ENCODE results near the gene HPX. TPM values are rescaled to one million over a fixed set of nuclear protein-coding genes. Genes with fewer than 3 reads are reported as not detected.

HPX gene
- total and polyA plus RNA-seq, 11 donors, result 0.17 to 1.5 (median 0.37) TPM; not detected in 5

GRCh38 chr11:6458352-6459098, 17.7 kb upstream of the HPX start:
- Histone ChIP-seq H3K4me3 (no peak overlapping the region), H3K27ac (no peak overlapping the region), H3K36me3 (peaks cover 0 to 97% (median 82%) of the 10 kb centered on the region in 9 donors), H3K9me3 (no peaks in the 10 kb centered on the region), H3K27me3 (no peaks in the 10 kb centered on the region), H3K4me1 (no peaks in the 10 kb centered on the region)
- DNase-seq (no peak), ATAC-seq (no peak)
- WGBS, 4 donors, result 86 to 92% (median 89%) methylated on average over 2 of the region's 2 CpGs
- intact Hi-C loops (cut with DNase I), result no loop called here
- TF ChIP-seq CTCF (IDR thresholded peaks at IDR 0.05), result no peak
- no peak for TF ChIP-seq POLR2A (IDR thresholded peaks at IDR 0.05)

- no peaks in the 10 kb centered on the region for H3K4me1 ChIP-seq
- no peak overlapping the region for H3K27ac ChIP-seq
- 93 to 96% (median 95%) methylated on average over 17 to 26 of the region's 26 CpGs for WGBS, 4 donors
- H3K4me3 ChIP-seq, result no peak overlapping the region
- ATAC-seq (peak in 1 of 4 donors; percentile 18), DNase-seq (no peak)
- TF ChIP-seq POLR2A (IDR thresholded peaks at IDR 0.05), result no peak
- TF ChIP-seq CTCF (IDR thresholded peaks at IDR 0.05), result no peak
- H3K9me3 ChIP-seq, result no peaks in the 10 kb centered on the region
- intact Hi-C loops (cut with DNase I), result no loop called here
- no peaks in the 10 kb centered on the region for H3K27me3 ChIP-seq
- H3K36me3 ChIP-seq, result peaks cover 0 to 99% (median 85%) of the 10 kb centered on the region in 9 donors
Measured at GRCh38 chr11:6457581-6458320, 17.0 kb upstream of the HPX start.

- Histone ChIP-seq H3K27ac (no peak overlapping the region), H3K4me3 (no peak overlapping the region), H3K9me3 (no peaks in the 10 kb centered on the region), H3K4me1 (no peaks in the 10 kb centered on the region), H3K36me3 (peaks cover 0 to 100% (median 89%) of the 10 kb centered on the region in 9 donors), H3K27me3 (no peaks in the 10 kb centered on the region)
- intact Hi-C loops (cut with DNase I), result no loop called here
- WGBS, 4 donors, result 95 to 97% (median 97%) methylated on average over 41 to 56 of the region's 56 CpGs
- no peak for DNase-seq
- no peak for TF ChIP-seq CTCF (IDR thresholded peaks at IDR 0.05)
- no peak for TF ChIP-seq POLR2A (IDR thresholded peaks at IDR 0.05)
- peak in 1 of 4 donors; percentile 8 for ATAC-seq
Measured at GRCh38 chr11:6456361-6457073, 15.7 kb upstream of the HPX start.

- Histone ChIP-seq H3K27ac (no peak overlapping the region), H3K4me1 (no peaks in the 10 kb centered on the region), H3K27me3 (no peaks in the 10 kb centered on the region), H3K4me3 (no peak overlapping the region), H3K9me3 (no peaks in the 10 kb centered on the region), H3K36me3 (peaks cover 0 to 100% (median 96%) of the 10 kb centered on the region in 9 donors)
- intact Hi-C loops (cut with DNase I), result no loop called here
- 64 to 90% (median 84%) methylated on average over 2 of the region's 2 CpGs for WGBS, 4 donors
- no peak for ATAC-seq
- DNase-seq, result no peak
- TF ChIP-seq CTCF (IDR thresholded peaks at IDR 0.05) (no peak), POLR2A (IDR thresholded peaks at IDR 0.05) (no peak)
Measured at GRCh38 chr11:6455070-6455469, 14.3 kb upstream of the HPX start.
